Fibroblast of skin of back (primary cell): ENCODE measurements around the gene NUDT22.

Experiments
- DNase-seq: peaks from one replicate; pipeline ENCODE4 v3.0.0-alpha.2; 2013

The NUDT22 gene

GRCh38 chr11:64275031-64275800, 49.1 kb downstream of the NUDT22 start:
- DNase-seq: no peak

- no peak for DNase-seq
Observed at GRCh38 chr11:64275841-64276240, 49.8 kb downstream of the NUDT22 start.

- DNase-seq: peak; percentile 78
Observed at GRCh38 chr11:64276653-64277431, 50.8 kb downstream of the NUDT22 start.

- DNase-seq: no peak
Observed at GRCh38 chr11:64278576-64279190, 52.6 kb downstream of the NUDT22 start.
